ENCODE results near the gene LOX.
"Not testable (repeated sequence)": the region's sequence is repeated elsewhere in the genome, so short reads cannot be mapped to it uniquely, and the experiment has no call there.

Gene LOX

DNA sequence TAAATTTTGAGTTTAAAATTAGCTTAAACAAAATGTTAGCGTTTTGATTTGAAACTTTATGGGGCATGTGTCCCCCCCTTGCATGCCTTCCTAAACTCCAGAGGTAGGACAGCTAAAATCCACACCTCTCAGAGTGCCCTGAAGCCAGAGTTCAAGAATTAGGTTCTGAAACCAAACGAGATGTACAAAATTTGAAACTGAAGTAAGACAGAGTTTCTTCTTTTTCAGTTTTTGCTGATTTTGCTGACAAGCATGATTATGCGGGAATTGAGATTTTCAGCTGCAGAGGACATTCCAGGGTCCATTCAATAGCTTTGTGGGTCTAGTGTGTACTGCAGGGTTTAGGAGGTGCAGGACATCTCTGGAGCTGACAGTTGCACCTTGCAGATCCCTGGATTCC is 17.1 kb upstream of the LOX start:
- DNase-seq, result no peak

GRCh38 chr5:122094251-122094650 is 16.2 kb upstream of the LOX start:
- DNase-seq, result not testable (repeated sequence)

- no peak for DNase-seq
Observed at GRCh38 chr5:122093415-122094180, 15.5 kb upstream of the LOX start.

- no peak for DNase-seq
Observed at GRCh38 chr5:122091936-122092600, 14.0 kb upstream of the LOX start.

GRCh38 chr5:122089096-122090013 is 11.3 kb upstream of the LOX start:
- DNase-seq, result no peak

- DNase-seq, result no peak
Observed at GRCh38 chr5:122085041-122085440, 7.0 kb upstream of the LOX start.

DNA sequence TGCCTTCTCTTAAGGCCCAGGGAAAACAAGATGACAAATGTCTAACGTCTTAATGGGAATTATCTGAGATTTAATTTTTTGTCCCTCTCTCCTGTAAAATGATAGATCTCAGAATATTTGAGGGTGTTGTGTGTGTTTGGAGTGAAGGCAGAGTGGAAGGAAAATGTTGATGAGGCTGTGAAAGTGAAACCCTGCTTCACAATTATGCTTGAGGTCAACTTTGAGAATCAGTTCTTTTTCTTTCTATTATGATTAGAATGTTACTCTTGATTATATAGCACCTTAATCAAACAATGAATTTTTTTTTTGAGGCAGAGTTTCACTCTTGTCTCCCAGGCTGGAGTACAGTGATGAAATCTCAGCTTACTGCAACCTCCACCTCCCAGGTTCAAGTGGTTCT is 5.5 kb upstream of the LOX start:
- no peak for DNase-seq

- DNase-seq, result no peak
Observed at GRCh38 chr5:122081541-122081940, 3.5 kb upstream of the LOX start.

DNA sequence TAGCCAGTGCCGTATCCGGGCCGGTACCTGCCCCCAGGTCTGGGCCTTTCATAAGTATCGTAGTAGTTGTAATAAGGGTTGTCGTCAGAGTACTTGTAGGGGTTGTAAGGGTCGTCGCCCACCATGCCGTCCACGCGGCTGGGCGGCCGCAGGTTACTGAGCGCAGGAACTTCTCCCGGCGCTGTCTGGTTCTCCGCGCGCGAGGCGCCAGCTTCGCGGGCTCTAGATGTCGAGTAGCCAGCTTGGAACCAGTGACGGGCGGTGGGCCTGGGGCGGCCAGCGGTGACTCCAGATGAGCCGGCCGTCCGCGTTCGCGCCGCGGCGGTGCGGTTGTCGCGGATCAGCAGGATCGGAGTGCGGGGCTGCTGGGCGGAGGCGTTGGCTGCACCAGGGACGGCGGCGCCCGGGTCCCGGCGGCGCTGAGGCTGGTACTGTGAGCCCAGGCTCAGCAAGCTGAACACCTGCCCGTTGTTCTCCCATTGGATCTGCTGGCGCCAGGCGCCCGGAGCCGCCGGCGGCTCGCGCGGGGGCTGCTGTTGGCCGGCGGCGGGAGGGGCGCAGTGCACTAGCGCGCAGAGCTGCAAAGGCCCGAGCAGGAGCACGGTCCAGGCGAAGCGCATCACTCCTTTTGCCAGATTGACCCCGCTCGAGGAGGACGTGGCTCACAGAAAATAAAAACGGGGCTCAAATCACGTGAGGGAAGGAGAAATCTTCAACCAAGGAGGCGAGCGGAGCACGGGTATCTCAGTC is 518 bp downstream of the LOX start:
- DNase-seq, result no peak

GRCh38 chr5:122076669-122077365 is 1.2 kb downstream of the LOX start:
- DNase-seq, result peak; percentile 26

DNA sequence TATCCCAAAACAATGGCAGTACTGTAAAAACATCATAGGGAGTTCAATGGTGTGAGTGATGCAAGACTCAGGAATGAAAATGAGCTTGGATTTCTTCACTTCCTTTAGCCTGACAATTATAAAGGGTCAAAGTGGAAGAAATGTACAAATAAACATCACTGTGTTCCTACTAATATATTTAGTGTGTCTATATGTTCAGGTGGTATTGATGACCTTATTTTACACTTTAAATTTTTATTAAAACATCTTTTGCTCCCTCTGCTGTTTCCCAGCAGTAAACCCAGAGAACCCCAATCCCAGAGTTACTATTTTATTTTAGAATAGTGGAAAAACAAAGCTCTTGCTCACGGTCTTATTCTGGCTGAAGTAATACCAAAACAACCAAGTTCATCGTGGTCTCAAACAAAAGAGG is 2.0 kb downstream of the LOX start:
- no peak for DNase-seq

DNA sequence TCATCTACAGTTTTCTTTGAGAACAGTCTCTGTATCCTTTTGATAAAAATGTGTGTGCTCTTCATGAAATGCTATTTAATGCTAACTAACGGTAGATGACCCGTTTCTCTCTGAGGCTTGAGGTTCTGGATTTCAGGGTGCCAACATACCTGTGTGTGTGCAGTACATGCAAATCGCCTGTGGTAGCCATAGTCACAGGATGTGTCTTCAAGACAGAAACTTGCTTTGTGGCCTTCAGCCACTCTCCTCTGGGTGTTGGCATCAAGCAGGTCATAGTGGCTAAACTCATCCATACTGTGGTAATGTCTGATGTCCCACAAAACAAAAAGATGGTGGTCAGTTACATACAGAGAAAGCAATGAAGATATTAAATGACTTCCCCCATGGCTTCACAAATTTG is 4.2 kb downstream of the LOX start:
- no peak for DNase-seq

DNA sequence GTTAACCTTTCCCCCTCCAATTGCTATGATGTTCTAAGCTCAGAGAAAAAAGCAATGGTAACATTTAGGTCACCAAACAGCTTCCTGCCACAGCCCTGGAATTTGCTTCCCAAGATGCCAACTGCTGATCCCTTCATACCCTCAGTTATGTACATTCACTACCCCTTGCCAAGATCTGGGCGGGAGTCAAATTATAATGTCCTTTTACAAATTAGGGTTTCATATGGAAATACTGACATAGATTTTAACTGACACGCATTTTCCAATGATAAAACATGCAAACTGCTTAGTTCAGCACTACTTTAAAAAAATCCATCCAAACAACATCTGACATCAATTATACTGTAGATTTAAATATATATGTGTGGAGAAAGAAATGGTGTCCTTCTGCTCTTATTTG is 5.0 kb downstream of the LOX start:
- no peak for DNase-seq

DNA sequence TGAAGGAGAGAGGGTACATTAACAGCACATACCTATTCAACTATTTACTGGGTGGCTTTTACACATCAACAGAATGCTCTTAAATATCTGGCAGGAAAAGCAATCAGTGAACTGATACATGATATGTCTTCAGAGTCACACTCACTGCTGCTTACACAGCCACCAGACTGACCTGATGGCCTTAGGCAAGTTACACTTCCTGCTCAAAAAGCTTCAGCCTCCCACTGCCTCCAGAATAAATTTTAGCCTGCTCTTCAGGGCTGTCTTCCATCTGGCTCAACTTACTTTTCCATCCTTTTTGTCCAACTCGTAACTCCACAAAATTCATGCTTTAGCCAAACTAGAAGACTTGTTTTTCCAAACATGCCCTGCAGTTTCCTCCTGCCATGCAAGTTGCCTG is 10.7 kb downstream of the LOX start:
- no peak for DNase-seq

- no peak for DNase-seq
Observed at GRCh38 chr5:122064992-122065391, 13.1 kb downstream of the LOX start.

- DNase-seq, result no peak
Observed at GRCh38 chr5:122063836-122064235, 14.2 kb downstream of the LOX start.

DNA sequence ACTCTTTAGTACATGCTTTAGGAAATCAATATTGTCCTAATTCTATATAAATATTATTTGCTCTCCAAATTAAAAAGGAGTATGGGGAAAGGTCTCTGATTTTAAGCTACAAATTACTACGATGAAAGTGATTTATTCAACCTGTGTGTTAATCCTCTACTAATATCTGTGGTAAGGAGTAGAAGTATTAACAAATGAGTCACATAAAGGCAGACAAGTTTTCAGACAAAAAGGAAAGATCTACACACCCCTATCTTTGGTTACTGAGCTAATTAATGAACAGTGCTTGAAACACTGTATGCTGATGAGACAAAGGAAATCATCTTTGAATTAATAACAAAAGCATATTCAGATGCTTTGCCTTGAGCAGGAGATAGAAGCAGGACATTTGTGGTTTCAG is 15.9 kb downstream of the LOX start:
- DNase-seq, result no peak

DNA sequence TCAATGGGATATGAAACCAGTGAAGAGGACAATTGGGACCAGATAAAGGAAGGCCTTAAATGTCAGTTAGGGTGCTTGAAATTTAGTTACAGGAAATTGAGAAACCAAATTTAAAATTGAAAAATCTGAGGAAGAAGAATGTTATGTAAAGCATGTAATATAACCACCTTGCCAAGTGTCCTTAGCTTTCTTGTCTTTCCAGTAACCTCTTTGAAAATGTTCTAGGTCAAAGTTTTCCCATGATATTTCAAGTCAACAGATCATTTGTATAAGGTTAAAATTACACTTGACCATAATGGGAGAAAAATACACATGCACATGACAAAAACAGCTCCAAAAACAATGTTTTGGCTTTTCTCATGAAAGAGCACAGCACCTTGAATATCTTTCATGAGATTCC is 21.1 kb downstream of the LOX start:
- no peak for DNase-seq

DNA sequence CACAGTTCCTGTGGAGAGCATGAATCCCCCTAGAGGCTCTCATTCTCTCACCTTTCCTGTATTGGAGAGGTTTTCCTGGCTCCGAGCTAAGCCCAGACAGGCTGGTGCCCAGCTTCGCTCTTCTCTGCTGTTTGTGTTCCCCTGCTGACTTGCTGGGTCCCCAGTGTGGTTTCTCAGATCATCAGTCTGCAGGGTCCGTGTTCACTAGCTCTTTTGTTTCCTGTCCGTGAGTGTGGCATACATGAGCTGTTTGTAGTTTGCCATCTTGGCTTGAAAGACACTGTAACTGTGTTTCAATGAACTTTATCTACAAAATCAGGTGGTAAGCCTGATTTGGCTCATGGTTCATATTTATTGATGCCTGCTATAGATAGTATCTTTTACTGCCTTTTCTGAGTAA is 23.8 kb downstream of the LOX start:
- no peak for DNase-seq

DNA sequence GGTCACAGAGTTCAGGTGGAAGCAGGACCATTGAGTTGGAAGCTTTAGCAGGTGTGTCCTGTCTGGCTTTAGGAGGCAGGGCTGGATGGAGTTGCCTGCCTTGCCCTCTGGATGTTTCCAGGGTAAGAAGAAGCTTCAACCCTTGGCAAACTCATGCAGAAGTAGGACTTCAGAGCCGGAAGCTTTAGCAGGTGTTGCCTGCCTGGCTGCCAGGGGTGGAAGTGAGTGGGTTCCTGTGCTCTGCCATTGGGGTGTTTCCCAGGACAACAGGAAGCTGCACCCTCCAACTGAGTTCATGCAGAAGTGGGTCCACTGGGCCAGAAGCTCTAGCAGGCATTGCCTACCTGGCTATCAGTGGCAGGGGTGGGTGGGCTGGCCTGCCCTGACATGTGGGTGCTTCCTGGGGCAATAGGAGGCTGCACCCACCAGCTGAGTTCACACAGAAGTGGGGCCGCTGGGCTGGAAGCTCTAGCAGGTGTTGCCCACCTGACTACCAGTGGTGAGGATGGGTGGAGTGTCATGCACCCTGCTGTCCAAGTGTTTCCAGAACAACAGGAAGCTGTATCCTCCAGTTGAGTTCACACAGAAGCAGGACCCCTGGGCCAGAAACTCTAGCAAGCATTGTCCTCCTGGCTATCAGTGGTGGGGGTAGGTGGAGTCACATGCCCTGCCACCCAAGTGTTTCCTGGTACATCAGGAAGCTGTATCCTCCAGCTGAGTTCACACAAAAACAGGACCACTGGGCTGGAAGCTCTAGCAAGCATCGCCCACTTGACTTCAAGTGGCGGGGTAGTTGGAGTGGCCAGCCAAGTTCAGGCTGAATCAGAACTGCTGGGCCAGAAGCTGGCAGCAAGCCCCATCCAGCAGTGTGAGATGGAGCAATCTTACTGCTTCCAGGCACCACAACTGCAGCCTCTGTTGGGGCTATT is 24.6 kb downstream of the LOX start:
- no peak for DNase-seq

DNA sequence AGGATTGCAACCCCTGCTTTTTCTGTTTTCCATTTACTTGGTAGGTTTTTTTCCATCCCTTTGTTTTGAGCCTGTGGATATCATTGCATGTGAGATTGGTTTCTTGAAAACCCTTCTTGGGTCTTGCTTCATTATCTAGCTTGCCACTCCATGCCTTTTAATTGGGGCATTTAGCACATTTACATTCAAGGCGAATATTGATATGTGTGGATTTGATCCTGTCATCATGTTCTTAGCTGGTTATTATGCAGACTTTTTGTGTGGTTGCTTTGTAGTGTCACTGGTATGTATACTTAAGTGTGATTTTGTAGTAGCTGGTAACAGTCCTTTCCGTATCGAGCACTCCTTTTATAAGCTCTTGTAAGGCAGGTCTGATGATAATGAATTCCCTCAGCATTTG is 26.5 kb downstream of the LOX start:
- no peak for DNase-seq

All from activated CD8-positive, alpha-beta memory T cell treated with anti-CD3 and anti-CD28 coated beads, Interleukin-2, amount 50 U/mL, for 4 hours (primary cell).